ENCODE data around the gene L1TD1.
"Not testable (repeated sequence)": the region's sequence is repeated elsewhere in the genome, so short reads cannot be mapped to it uniquely, and the experiment has no call there.

L1TD1 gene

DNA sequence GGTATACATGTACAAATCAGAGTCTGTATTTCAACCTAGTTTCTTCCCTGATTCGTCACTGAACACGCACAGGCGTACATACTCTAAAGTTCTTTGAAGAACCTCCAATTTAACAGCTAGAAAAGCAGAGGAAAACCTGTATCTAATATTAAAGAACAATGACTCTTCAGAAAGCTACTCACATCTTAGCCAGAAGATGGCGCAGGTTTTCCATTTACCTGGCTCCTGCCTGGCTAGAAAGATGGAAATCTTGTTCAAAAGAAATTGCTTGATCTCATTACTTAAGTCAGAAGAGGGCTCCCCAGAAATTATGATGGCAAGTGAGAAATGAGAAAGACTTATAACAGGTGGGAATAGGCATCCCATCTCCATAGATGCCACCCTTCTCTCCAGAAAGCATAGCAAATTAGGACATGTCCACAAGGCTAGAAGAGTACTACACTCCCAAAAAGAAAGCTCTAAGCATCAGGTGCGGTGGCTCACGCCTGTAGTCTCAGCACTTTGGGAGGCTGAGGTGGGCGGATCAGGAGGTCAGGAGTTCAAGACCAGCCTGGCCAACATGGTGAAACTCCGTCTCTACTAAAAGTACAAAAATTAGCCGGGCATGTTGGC, 19.0 kb upstream of the L1TD1 start:
- H3K79me2 ChIP-seq (ENCODE audit: low read length): no peaks in the 10 kb centered on the region
- no peaks in the 10 kb centered on the region for H3K27me3 ChIP-seq (ENCODE audit: low read depth, low read length)
- H3K9ac ChIP-seq (ENCODE audit: low read length): no peak overlapping the region

GRCh38 chr1:62176597-62177312, 17.9 kb upstream of the L1TD1 start:
- no peaks in the 10 kb centered on the region for H3K79me2 ChIP-seq (ENCODE audit: low read length)
- no peak overlapping the region for H3K4me2 ChIP-seq (ENCODE audit: low read length)
- H3K9ac ChIP-seq (ENCODE audit: low read length): no peak overlapping the region
- TF ChIP-seq CTCF (IDR thresholded peaks at IDR 0.05; ENCODE audit: low read depth, low read length) (no peak), EZH2phosphoT487 (IDR thresholded peaks at IDR 0.05; ENCODE audit: low read depth) (no peak)
- H2AFZ ChIP-seq (ENCODE audit: low read depth, low read length): no peak overlapping the region
- H3K36me3 ChIP-seq (replicated peaks; ENCODE audit: low read depth, low read length): no peaks in the 10 kb centered on the region
- no peaks in the 10 kb centered on the region for H3K27me3 ChIP-seq (ENCODE audit: low read depth, low read length)
- no peak overlapping the region for H3K27ac ChIP-seq (ENCODE audit: low read length)
- H3K9me3 ChIP-seq (ENCODE audit: insufficient read depth, low read length): no peaks in the 10 kb centered on the region
- H4K20me1 ChIP-seq (ENCODE audit: insufficient read depth, low read length): no peaks in the 10 kb centered on the region
- no peaks in the 10 kb centered on the region for H3K4me1 ChIP-seq (ENCODE audit: low read length)
- H3K4me3 ChIP-seq (ENCODE audit: low read length): no peak overlapping the region

More for the DNA sequence above, 19.0 kb upstream of the L1TD1 start:
- Histone ChIP-seq H3K9me3 (ENCODE audit: insufficient read depth, low read length) (no peaks in the 10 kb centered on the region), H3K4me3 (ENCODE audit: low read length) (no peak overlapping the region), H3K4me1 (ENCODE audit: low read length) (no peaks in the 10 kb centered on the region), H4K20me1 (ENCODE audit: insufficient read depth, low read length) (no peaks in the 10 kb centered on the region), H3K4me2 (ENCODE audit: low read length) (no peak overlapping the region), H3K27ac (ENCODE audit: low read length) (no peak overlapping the region), H2AFZ (ENCODE audit: low read depth, low read length) (no peak overlapping the region), H3K36me3 (replicated peaks; ENCODE audit: low read depth, low read length) (no peaks in the 10 kb centered on the region)
- TF ChIP-seq EZH2phosphoT487 (IDR thresholded peaks at IDR 0.05; ENCODE audit: low read depth) (no peak), CTCF (IDR thresholded peaks at IDR 0.05; ENCODE audit: low read depth, low read length) (peak; percentile 69)

- H4K20me1 ChIP-seq (ENCODE audit: insufficient read depth, low read length): no peaks in the 10 kb centered on the region
- no peaks in the 10 kb centered on the region for H3K9me3 ChIP-seq (ENCODE audit: insufficient read depth, low read length)
- no peaks in the 10 kb centered on the region for H3K36me3 ChIP-seq (replicated peaks; ENCODE audit: low read depth, low read length)
- no peaks in the 10 kb centered on the region for H3K79me2 ChIP-seq (ENCODE audit: low read length)
- H3K27ac ChIP-seq (ENCODE audit: low read length): no peak overlapping the region
- no peaks in the 10 kb centered on the region for H3K4me1 ChIP-seq (ENCODE audit: low read length)
- H3K9ac ChIP-seq (ENCODE audit: low read length): no peak overlapping the region
- TF ChIP-seq EZH2phosphoT487 (IDR thresholded peaks at IDR 0.05; ENCODE audit: low read depth): no peak
- no peak for TF ChIP-seq CTCF (IDR thresholded peaks at IDR 0.05; ENCODE audit: low read depth, low read length)
- no peak overlapping the region for H3K4me2 ChIP-seq (ENCODE audit: low read length)
- no peak overlapping the region for H3K4me3 ChIP-seq (ENCODE audit: low read length)
- H3K27me3 ChIP-seq (ENCODE audit: low read depth, low read length): no peaks in the 10 kb centered on the region
- no peak overlapping the region for H2AFZ ChIP-seq (ENCODE audit: low read depth, low read length)
Measured at GRCh38 chr1:62177621-62178020, 17.0 kb upstream of the L1TD1 start.

- H3K9ac ChIP-seq (ENCODE audit: low read length): no peak overlapping the region
Measured at GRCh38 chr1:62178372-62178771, 16.3 kb upstream of the L1TD1 start.

DNA sequence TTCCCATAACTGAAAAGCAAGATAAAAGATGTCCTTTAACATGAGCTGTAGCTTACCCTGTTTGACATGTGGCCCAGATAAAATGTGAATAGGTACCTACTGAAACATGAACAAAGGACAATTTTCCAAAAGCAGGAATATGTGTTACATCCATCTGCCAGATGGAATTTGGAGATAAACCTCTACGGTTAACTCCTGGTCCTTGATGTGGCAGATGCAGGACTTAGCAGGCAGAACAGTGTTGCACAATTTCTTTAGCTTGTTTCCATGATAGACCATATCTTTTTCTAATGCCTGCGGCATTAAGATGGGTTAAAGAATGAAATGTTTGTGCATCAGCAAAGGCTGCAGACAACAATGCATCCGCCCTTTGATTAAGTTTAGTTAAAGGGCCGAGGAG, 14.6 kb upstream of the L1TD1 start:
- not testable (repeated sequence) for H3K4me1 ChIP-seq (ENCODE audit: low read length); H3K27me3 ChIP-seq (ENCODE audit: low read depth, low read length); H3K27ac ChIP-seq (ENCODE audit: low read length); H3K9me3 ChIP-seq (ENCODE audit: insufficient read depth, low read length); H3K4me2 ChIP-seq (ENCODE audit: low read length); H2AFZ ChIP-seq (ENCODE audit: low read depth, low read length); H3K4me3 ChIP-seq (ENCODE audit: low read length); H3K79me2 ChIP-seq (ENCODE audit: low read length); H3K36me3 ChIP-seq (replicated peaks; ENCODE audit: low read depth, low read length); H3K9ac ChIP-seq (ENCODE audit: low read length); H4K20me1 ChIP-seq (ENCODE audit: insufficient read depth, low read length)

More at GRCh38 chr1:62178372-62178771, 16.3 kb upstream of the L1TD1 start:
- no peak overlapping the region for H3K4me3 ChIP-seq (ENCODE audit: low read length)
- H3K36me3 ChIP-seq (replicated peaks; ENCODE audit: low read depth, low read length): no peaks in the 10 kb centered on the region
- H4K20me1 ChIP-seq (ENCODE audit: insufficient read depth, low read length): no peaks in the 10 kb centered on the region
- no peaks in the 10 kb centered on the region for H3K27me3 ChIP-seq (ENCODE audit: low read depth, low read length)
- no peaks in the 10 kb centered on the region for H3K4me1 ChIP-seq (ENCODE audit: low read length)
- H2AFZ ChIP-seq (ENCODE audit: low read depth, low read length): no peak overlapping the region
- H3K79me2 ChIP-seq (ENCODE audit: low read length): no peaks in the 10 kb centered on the region
- H3K27ac ChIP-seq (ENCODE audit: low read length): no peak overlapping the region
- H3K9me3 ChIP-seq (ENCODE audit: insufficient read depth, low read length): no peaks in the 10 kb centered on the region
- H3K4me2 ChIP-seq (ENCODE audit: low read length): no peak overlapping the region
- no peak for TF ChIP-seq CTCF (IDR thresholded peaks at IDR 0.05; ENCODE audit: low read depth, low read length)
- TF ChIP-seq EZH2phosphoT487 (IDR thresholded peaks at IDR 0.05; ENCODE audit: low read depth): no peak
